HG03460 (cell line): ENCODE measurements around the gene DAB1.

Experiments
- ATAC-seq: cut with Tn5 transposase; IDR thresholded peaks from one replicate; pipeline ENCODE4 v1.9.1; 2021; ENCODE audit not compliant: unreplicated experiment

The DAB1 gene

DNA sequence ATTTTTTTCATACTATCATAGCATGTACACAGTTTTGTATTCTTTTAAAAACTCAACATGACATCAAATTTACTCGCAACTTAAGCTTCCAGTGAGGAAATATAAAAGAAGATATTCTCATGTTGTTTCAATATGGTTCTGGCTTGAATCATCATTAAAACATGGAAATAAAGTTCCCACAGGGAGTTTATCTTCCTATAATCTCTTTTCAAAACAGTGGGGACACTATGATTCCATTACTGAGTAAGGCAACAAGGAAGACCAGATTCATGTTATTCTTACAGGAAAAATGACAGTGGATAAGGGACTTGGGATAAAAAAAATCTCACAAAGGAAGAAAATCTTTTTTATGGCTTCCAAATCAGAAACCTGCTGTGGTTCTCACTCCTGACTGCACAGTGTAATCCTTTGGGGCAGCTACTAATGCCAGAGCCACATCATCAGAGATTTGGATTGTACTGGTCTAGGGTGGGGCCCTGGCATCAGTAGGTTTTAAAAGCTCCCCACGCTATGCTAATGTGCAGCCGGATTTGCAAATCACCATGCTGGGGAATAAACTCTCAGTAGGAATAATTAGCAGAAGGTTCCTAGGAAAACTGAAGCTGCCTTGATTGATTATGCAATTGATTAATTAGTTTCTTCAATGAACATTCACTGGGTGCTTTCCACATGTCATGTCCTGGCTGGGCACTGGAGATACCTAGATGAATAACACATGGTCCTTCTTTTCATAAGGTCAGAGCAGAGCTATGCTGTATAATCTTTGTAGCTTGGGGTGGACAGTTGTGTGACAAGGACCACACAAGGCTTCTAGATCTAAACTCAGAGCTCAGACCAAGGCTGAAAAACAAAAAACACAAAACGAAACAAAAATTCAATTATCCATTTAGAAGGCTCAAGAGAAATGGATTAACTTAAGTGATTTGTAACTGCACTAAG, 386.9 kb downstream of the DAB1 start:
- no peak for ATAC-seq

DNA sequence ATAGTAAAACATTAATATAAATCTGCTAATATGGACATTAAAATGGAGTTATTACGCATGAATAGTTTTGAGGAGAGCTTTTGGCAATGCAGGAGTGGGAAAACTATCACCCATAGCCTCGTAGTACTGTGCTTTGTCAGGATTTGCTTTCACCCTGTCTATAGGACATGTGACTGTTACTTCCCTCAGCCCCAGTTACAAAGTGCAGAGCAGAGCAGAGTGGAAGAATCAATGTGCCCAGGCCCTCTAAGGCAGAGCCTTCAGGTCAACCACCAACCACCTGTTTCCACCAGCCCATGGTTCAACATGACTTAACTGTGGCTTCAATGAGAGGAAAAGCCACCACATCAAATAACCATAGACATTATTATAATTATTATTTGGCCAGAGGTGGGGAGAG, 389.1 kb downstream of the DAB1 start:
- no peak for ATAC-seq

DNA sequence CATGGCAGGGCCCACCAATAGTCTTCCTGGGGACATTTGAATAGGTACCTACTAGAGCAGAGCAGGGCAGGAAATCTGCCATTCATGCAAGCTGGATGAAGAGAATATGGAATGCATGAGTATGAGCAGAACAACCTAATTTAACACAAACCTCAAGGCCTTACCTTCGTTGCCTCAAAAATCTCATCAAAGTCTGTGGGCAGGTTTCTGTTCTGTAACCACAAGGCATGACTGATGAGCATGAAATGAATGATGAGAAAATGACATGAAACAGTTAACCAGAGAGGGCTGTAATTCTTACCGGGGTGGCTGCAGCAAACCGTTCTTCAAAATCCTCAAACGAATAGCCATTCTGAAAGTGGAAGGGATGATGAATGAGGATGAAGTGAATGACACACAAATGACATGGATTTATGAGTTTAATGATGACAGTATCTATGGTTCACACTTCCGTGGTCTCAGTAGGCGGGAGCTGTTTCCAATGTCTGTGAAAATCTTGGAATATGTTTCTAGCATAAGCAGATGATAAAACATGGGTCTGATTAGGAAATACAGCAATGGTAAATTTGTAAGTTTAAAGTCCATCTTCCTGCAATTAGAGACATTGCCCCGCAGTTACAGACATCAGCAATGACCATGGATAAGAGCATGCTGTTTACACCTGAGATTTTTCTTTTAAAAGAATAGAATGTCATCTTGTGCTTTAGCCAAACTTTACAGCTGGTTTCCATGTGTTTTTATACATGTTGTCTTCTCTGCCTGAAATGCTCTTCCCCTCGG, 390.4 kb downstream of the DAB1 start:
- ATAC-seq: no peak

DNA sequence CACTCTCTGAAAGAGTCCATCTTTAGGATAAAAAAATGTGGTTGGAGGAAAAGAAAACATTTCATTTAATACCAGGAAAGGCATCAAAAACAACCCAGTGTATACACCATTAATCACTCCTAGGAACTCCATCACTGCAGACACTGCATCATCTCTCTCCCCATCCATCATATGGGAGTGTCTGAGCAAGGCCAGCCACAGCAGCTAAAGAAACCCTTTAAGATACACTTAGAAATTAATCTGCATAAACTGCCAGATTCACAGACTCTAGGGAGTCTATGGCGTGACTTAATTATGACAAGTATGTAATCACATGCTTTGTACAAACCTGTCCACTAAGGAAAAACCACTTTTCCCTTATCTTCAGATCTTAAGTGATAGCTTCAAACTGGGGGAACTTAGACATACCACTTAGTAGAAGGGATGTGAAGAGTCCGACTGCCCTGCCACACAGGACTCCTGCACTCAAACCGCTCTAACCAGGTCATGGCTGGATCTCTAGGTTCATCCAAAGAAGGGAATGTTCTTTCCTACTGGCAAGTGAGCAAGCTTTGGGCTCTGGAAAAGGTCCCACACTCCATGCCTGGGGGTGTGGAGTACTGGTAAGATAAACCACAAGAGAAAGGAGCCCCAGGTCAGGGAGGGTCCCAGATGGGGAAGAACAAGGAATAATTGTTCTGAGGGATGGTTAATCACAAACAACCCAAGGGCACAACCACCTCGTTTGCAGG, 397.1 kb downstream of the DAB1 start:
- ATAC-seq: no peak

DNA sequence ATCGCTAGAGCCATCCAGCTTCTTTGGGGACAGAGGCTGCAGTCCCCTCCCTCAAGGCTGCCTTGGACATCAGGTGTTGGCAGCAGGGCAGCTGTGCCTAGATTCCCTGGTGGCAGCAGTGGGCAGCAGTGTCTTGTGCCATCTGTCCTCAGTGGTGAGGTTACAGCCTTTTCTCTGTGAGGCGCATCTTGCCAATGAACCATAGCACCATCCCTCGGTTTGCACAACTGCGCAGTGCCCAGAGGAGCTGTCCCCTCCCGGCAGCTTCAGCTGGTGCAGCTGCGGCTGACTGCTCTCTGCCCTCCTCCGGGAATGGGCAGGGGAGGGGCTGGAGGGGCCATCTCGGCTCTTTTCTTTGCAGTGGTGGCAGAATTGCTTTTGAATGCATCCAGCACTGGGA, 399.0 kb downstream of the DAB1 start:
- no peak for ATAC-seq

DNA sequence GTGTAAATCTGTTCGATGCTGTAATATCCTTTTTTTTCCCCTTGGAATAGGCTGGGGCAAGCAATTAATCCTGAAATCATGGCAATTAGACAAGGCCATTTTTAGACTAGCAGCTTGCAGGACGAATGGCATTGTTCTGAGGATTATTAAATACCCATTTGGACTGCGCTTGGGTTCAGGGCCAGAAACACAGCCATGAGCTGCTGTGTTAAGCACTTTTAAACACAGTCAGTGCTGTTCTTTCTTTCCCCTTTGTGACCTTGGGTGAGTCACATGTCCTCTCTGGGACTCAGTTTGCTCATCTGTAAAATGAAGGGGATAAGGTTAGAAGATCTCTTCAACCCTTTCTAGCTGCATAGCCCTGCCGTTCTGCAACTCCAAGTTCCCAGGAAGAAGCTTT, 399.4 kb downstream of the DAB1 start:
- no peak for ATAC-seq

DNA sequence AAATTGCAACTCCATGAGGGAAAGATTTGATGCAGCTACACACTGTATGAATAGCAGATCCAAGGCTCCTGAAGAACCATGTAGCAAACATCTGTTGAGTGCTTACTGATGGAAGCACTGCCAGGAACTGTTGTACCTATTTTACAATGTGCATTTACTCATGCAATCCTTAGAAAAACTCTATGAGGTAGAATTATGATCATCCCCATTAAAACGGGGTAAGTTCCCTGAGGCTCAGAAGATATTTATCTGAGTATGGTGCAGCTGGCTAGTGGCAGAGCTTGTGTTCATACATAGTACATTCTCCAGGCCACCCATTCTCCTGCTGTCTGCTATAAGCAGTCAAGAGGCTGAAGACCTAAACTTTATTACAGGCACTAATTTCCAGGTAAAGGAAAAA, 403.6 kb downstream of the DAB1 start:
- ATAC-seq: no peak

DNA sequence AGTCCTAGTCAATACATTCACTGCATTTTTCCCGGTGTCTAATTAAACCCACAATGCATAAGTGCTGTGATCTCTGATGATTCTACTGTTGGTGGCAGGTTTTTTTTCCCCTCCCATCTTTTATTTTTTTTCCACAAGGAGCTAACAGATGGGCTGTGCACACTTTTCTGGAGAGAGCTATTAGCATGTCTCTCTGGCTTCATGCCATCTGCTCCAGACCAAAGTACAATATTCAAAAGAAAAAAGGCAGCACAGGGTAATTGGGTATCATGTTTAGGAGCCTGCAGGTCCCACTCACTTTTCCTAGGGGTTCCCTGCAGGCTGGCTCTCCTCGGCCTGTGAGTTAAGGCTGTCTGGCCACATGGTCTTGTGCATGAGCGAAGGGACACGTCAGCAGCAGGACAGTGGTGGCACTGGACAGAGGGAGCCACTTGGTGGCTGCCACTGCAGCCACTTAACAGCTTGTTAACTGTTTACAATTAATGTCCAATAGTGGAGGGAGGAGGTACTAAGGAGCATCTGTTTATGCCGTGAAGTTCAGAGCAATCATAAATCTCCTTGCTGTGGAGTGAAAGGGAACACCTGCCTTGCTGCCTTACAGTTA, 404.5 kb downstream of the DAB1 start:
- no peak for ATAC-seq

DNA sequence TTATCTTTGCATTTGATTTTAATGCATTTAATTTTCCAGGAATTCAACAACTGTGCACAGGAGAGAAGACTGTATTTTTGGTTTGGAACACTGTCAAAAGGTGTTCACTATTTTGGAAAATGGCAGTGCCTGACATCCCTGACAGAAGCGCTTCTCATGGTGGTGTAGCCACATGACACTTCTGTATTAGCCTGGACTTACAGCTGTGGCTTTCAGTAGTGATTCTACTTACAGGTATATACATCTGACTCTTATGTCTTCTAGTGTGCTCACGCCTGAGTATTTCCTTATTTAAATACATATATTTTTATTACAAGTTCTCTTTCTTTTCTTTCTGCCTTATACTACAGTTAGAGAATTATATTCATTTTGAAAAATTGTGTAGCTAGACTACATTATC, 405.7 kb downstream of the DAB1 start:
- no peak for ATAC-seq

DNA sequence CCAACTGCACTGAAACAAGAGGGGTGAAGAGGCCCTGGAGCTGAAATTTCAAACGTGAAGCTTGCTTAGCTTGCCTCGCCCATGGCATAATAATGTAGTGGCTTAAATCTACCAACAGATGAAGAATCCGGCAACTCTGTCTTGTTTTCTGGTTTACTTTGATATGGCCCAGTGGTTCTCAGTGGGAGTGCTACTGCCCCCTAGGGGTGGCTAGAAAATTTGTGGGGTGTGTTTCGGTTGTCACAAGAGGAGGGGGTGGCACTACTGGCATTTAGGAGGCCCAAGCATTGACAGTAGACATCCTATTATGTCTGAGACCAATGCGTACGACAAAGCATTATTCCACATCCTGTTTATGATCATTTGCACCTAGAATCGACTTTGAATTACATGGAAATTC, 406.1 kb downstream of the DAB1 start:
- ATAC-seq: no peak

DNA sequence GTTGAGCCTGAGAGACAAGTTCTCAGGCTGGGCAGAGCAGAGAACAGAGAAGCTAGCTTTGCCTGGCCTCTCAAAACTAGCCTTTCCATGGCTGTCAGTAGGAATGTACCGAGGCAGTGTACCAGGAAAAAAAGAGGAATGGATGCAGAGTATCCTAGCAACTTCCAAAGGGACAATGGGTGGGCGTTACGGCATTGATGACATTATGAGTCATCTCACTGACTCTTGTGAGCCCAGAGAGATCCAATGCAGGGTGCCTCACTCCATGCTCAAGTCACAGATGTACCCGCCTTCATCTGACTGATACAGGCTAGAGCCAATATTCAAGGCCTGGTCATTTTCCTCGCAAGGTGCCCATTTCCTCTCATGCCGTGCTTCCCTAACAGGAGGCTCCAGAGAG, 406.7 kb downstream of the DAB1 start:
- ATAC-seq: no peak

DNA sequence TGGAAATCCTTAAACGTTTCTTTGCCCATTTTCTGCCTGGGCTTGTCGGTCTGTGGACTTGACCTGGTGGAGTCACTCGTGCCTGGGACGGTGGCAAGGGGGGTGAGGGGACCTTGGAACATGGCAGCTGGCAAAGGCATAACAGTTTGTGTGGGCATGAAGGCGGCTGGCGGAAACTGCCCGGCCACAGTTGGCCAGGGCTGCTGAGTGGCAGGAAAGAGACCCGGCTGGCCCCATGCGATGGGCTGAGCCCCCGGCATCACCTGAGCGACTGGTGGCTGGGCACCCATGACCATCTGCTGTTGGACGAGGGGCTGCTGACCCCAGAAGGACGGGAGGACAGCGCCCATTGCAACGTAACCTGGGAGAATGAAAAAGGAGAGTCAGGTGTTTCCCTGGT, 408.8 kb downstream of the DAB1 start:
- no peak for ATAC-seq

DNA sequence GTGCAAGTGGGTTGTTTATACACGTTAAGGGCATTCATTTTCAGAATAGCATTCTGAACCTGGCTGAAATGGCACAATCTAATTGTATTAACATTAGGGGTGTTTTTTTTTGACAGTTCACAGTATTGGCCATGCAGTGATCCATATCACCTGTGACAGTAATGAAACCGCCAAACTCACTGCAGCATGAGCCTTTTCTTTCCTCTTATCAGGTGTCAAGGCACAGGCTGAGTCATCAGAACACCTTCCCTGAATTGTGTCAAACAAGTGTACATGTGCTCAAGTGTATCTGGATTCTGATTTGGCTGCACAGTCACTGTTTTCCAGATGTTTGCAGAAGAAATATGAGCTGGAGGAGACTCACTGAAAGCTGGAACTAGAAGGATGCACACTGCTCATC, 410.3 kb downstream of the DAB1 start:
- ATAC-seq: no peak

DNA sequence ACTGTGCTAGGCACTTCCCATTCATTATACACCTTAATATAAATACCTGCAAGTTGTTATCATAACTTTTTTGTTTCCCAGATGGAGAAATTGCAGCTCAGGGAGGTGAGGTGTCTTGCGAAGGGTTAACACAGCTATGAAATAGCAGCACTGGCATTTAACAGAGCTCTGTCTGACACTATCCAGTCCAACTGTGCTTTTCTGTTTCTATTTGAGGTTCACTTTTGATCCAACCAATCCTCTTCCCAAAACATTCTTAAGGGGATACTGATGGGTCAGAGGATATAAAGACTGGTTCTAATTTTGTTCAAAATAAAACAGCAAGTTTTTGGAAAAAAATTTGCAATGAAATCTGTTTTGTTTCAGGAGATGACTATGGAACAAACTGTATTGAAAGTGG, 411.5 kb downstream of the DAB1 start:
- ATAC-seq: no peak

DNA sequence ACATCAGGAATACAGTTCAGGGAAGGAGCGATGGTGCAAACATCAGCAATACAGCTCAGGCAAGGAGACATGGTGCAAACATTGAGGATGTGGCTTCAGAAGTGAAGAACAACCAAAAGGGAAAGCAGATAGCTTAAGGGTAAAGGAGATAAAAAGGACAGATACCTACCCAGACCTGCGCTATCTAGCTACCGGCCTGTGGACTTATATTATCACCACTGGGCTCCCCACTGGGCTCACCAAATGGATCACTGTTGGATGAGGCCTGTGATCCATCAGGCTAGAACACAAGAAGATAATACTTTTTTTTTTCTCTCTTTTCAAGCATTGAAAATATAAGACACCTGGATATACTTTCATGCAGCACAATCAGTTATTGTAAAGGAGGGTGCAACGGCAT, 413.3 kb downstream of the DAB1 start:
- ATAC-seq: no peak

DNA sequence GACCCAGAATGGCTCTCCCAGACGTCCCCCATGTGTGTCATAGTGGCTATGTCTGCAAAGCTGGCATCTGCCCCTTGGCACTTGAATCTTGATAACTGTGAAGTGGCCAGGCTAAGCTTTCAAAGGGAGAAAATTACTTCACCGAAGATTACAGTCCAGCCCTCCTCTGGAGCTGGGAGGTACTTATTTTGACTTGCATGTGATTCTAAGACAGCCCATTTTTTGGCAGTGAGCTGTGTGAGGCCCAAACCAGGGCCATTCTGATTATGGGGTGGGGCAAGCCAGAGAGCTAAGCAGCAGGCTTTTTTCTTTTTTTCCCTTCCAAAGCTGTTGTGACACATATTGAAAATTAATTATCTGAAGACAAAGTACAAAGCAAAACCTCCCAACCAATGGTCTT, 415.9 kb downstream of the DAB1 start:
- ATAC-seq: no peak

DNA sequence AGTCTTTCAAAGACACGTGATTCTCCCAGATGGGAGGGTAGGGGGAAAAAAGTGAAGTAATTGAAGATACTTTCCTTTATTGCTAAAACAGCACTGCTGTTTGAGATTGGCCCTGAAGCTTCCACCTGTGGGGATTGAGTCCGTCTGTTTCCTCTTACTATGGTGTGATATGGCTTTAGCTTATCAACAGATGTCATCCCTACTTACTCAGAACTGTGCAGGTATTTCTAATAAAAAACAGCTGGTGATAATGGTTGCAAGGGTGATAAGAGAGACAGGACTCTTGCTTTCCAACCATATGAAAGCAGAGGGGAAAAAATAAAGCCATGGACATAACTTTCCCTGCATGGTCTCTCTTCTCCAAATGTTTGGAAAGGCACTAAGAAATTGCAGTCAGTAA, 416.4 kb downstream of the DAB1 start:
- ATAC-seq: no peak

DNA sequence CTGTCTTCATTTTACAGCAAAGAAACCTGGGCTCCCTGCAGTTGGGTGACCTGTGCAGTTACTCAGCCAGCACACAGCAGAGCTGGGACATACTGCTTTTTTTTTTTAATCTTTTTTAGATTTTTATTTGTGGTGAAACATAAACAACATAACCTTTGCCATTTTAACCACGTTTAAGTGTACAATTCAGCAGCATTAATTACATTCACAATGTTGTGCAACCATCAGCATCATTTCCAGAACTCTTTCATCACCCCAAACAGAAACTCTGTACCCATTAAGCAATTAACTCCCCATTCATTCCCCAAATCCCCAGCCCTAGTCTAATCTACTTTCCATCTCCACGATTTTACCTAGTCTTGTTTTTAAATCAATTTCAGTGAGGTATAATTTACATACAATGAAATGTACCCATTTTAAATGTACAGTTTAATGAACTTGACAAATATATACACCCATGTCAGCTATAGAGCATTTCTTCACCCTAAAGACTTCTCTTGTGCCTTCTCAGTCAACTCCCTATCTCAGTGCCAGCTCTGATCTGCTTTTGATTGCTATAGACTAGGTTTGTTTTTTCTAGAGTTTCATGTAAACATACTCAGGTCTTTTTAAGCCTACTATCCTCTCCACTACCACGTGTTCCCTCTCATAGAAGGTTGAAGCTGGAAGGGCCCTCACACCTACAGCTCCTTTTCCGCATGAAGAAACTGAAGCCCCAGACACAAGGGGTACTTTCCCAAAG, 420.3 kb downstream of the DAB1 start:
- no peak for ATAC-seq

DNA sequence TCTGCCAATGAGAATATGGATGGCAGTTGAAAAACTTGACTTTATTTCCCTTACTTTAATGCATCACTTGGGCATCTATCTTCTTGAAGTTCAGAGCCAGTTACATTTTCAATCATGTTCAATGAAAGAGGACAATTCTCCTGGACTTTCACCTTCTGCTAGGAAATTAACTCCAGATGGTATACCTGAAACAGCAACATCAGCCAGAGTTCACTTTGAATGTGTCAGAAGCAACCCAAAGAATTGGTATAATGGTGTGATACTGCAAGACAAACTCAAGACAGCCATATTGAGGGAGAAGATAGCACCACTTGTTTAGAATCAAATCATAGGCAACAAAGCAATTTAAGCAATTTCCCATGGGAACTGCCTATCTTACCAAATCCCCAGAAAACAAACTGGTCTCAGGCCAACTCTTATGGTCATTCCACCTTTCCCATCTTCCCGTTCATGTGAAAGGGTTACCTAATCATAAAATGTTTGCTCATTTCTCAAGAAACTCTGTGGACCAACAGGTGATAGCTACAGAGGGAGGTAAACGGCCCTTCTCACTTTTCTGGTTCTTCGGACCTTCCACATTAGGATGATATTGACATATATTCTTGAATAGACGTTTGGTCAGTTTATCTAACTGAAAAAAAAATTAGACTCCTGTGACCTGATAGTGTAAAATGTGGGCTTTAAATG, 428.3 kb downstream of the DAB1 start:
- ATAC-seq: no peak

DNA sequence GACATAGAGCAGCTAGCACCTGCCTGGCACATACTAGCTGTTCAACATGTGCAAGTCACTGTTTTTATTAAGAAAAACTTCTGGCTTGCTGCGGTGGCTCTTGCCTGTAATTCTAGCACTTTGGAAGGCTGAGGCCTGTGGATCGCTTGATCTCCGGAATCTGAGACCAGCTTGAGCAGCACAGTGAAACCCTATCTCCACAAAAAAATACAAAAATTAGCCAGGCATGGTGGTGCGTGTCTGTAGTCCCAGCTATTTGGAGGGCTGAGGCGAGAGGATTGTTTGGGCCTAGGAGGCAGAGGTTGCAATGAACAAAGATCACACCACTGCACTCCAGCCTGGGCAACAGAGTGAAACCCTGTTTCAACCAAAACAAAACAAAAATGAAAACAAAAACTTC, 430.4 kb downstream of the DAB1 start:
- no peak for ATAC-seq
